Measurements from ENCODE around the gene DNMBP. TPM values are rescaled to one million over a fixed set of nuclear protein-coding genes. Genes with fewer than 3 reads are reported as not detected.

Gene DNMBP
- total RNA-seq, 1 experiment from 2014 or later: 19.7 TPM

GRCh38 chr10:99870123-99870730 is 139.5 kb downstream of the DNMBP start:
- Mint-ChIP-seq H3K27ac (no peak overlapping the region), H3K4me3 (no peak overlapping the region), H3K4me1 (no peaks in the 10 kb centered on the region), H3K9me3 (peaks cover 24% of the 10 kb centered on the region), H3K27me3 (ENCODE audit: low read depth) (peaks cover 15% of the 10 kb centered on the region), H3K36me3 (peaks cover 5% of the 10 kb centered on the region)
- ATAC-seq: no peak
- ChIA-PET POLR2A (interaction anchor here (0.6 to 0.7 kb wide), 3 partner anchors 9 to 198 kb away, joined by 3 to 4 read pairs (median 3); no protein-coding TSS in a partner anchor), CTCF (interaction anchor here (0.9 to 2.3 kb wide), 4 partner anchors 11 to 195 kb away, joined by 3 to 14 read pairs (median 8); no protein-coding TSS in a partner anchor)
- TF ChIP-seq ZNF281 (CRISPR knock-in tag; IDR thresholded peaks at IDR 0.05) (no peak), AR (CRISPR knock-in tag; IDR thresholded peaks at IDR 0.05) (no peak), GTF2I (CRISPR knock-in tag; conservative IDR thresholded peaks at IDR 0.05) (no peak), STAT6 (CRISPR knock-in tag; conservative IDR thresholded peaks at IDR 0.05; ENCODE audit: low read depth) (no peak), SMAD3 (CRISPR knock-in tag; IDR thresholded peaks at IDR 0.05; ENCODE audit: borderline replicate concordance) (no peak), SMAD4 (CRISPR knock-in tag; IDR thresholded peaks at IDR 0.05) (no peak), CDX4 (CRISPR knock-in tag; IDR thresholded peaks at IDR 0.05; ENCODE audit: borderline replicate concordance) (no peak), MLX (CRISPR knock-in tag; IDR thresholded peaks at IDR 0.05) (no peak), ATF2 (CRISPR knock-in tag; IDR thresholded peaks at IDR 0.05; ENCODE audit: borderline replicate concordance, low read depth) (no peak), CREB1 (CRISPR knock-in tag; IDR thresholded peaks at IDR 0.05) (no peak), CTCF (IDR thresholded peaks at IDR 0.05) (no peak), ZMAT4 (CRISPR knock-in tag; IDR thresholded peaks at IDR 0.05) (no peak), TCF7 (CRISPR knock-in tag; IDR thresholded peaks at IDR 0.05; ENCODE audit: low read depth) (no peak), ZNF138 (CRISPR knock-in tag; conservative IDR thresholded peaks at IDR 0.05) (no peak), MXD4 (CRISPR knock-in tag; IDR thresholded peaks at IDR 0.05; ENCODE audit: borderline replicate concordance) (no peak)
- no peak for DNase-seq (ENCODE audit: low spot score)
